ENCODE measurements around the gene TSPEAR.

Gene TSPEAR

DNA sequence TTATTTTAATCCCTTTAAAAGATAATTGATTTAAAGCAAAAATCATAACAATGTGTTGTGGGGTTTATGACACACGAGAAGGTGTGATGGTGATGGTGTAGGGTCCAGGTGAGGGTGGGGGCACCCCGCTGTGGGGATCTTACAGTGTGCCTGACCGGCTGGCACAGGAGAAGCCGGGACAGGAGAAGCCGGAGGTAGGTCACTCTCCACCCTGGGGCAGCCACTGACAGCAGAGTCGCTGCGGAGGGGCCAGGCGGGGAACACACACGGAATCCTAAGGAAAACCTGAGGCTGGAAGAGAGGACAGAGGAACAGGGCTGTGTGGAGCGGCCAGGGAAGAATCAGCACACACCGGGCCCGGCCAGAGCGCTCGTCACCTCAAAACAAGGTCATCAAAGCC lies 260.4 kb downstream of the TSPEAR start:
- Histone ChIP-seq H3K9ac (ENCODE audit: low read length) (no peak overlapping the region), H3K79me2 (ENCODE audit: insufficient read depth, low read length) (no peaks in the 10 kb centered on the region), H3F3A (ENCODE audit: insufficient read depth) (no peaks in the 10 kb centered on the region), H3K4me2 (ENCODE audit: low read depth, low read length, poor library complexity, severe bottlenecking) (no peak overlapping the region), H3K27me3 (ENCODE audit: low read length) (no peaks in the 10 kb centered on the region), H3K36me3 (ENCODE audit: low read length) (no peaks in the 10 kb centered on the region), H4K20me1 (ENCODE audit: low read depth, low read length) (no peaks in the 10 kb centered on the region), H3K9me2 (replicated peaks; ENCODE audit: insufficient read depth, low read length) (no peaks in the 10 kb centered on the region), H3K4me3 (ENCODE audit: insufficient read depth, low read length, poor library complexity, severe bottlenecking) (no peak overlapping the region), H3K27ac (ENCODE audit: low read depth, low read length) (no peak overlapping the region), H2AFZ (ENCODE audit: low read depth, low read length, severe bottlenecking) (no peak overlapping the region), H3K9me3 (ENCODE audit: insufficient read depth, low read length) (no peaks in the 10 kb centered on the region)
- no peak for TF ChIP-seq EZH2phosphoT487 (conservative IDR thresholded peaks at IDR 0.05; ENCODE audit: low read length)
- TF ChIP-seq, protein P1, sequence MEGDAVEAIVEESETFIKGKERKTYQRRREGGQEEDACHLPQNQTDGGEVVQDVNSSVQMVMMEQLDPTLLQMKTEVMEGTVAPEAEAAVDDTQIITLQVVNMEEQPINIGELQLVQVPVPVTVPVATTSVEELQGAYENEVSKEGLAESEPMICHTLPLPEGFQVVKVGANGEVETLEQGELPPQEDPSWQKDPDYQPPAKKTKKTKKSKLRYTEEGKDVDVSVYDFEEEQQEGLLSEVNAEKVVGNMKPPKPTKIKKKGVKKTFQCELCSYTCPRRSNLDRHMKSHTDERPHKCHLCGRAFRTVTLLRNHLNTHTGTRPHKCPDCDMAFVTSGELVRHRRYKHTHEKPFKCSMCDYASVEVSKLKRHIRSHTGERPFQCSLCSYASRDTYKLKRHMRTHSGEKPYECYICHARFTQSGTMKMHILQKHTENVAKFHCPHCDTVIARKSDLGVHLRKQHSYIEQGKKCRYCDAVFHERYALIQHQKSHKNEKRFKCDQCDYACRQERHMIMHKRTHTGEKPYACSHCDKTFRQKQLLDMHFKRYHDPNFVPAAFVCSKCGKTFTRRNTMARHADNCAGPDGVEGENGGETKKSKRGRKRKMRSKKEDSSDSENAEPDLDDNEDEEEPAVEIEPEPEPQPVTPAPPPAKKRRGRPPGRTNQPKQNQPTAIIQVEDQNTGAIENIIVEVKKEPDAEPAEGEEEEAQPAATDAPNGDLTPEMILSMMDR (IDR thresholded peaks at IDR 0.05; ENCODE audit: insufficient read depth, low read length, poor library complexity, severe bottlenecking), result no peak

DNA sequence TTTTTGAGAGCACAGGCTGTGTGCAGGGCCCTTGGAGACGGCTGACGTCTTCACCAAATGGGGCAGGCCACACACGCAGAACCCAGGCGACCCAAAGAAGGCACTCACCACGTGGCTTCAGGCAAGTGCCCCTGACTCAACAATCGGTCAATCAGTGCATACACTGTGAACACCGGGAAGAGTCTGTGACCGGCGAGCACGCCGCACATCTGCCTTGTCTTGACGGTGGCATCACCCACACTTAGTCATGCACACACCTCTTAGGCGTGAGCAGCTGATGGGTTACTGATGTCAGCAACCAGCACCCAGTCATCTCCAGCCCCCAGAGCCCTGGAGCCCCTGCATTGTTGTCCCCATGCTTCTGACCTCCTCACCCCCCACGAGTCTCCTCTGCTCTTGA lies 261.0 kb downstream of the TSPEAR start:
- TF ChIP-seq, protein P1 (IDR thresholded peaks at IDR 0.05; ENCODE audit: insufficient read depth, low read length, poor library complexity, severe bottlenecking), result no peak
- no peak for TF ChIP-seq EZH2phosphoT487 (conservative IDR thresholded peaks at IDR 0.05; ENCODE audit: low read length)
- Histone ChIP-seq H3K79me2 (ENCODE audit: insufficient read depth, low read length) (no peaks in the 10 kb centered on the region), H3K27ac (ENCODE audit: low read depth, low read length) (no peak overlapping the region), H3K4me3 (ENCODE audit: insufficient read depth, low read length, poor library complexity, severe bottlenecking) (no peak overlapping the region), H3K9ac (ENCODE audit: low read length) (no peak overlapping the region), H3F3A (ENCODE audit: insufficient read depth) (no peaks in the 10 kb centered on the region), H3K4me2 (ENCODE audit: low read depth, low read length, poor library complexity, severe bottlenecking) (no peak overlapping the region), H3K9me2 (replicated peaks; ENCODE audit: insufficient read depth, low read length) (no peaks in the 10 kb centered on the region), H4K20me1 (ENCODE audit: low read depth, low read length) (no peaks in the 10 kb centered on the region), H3K36me3 (ENCODE audit: low read length) (no peaks in the 10 kb centered on the region), H3K9me3 (ENCODE audit: insufficient read depth, low read length) (no peaks in the 10 kb centered on the region), H2AFZ (ENCODE audit: low read depth, low read length, severe bottlenecking) (no peak overlapping the region), H3K27me3 (ENCODE audit: low read length) (no peaks in the 10 kb centered on the region)

DNA sequence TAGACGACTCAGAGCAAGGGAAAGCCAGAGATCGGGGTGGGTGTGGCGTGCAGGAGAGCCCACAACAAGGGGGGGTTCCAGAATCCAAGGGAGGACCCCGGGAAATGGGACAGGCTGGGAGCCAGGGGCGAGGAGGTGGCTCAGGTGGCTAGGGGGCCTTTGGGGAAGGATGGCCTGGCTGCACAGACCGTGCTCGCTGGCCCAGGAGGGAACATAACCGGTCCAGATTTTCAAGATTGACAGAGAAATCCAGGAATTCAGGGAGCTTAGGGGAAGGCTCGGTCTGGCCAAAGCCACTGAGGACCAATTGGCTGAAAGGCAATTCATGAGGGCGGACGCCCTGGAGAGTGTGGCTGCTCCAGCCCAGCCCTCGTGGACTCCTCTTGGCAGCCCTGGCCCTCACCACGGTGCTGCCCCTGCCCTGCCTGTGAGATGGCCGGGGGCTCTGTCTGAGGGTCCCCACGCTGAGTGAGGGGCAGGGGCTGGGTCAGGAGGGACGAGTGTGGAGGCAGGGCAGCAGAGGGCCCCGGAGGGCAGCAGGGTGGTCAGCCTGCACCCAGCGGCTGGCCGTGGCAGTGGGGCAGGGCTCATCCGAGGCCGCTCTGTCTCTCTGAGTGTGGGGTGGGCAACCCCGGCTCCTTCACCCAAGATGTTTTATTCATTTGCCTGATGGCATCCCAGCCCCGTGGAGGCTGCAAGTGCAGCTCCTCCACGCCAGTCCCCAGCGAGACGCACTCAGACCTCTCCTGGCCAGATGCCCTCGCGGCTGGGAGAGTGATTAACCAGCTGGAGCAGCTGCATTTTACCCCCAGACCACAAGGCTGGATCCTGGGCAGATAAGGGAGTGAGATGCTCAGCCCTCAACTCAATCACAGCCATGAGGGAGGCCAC lies 261.7 kb downstream of the TSPEAR start:
- no peaks in the 10 kb centered on the region for H3K36me3 ChIP-seq (ENCODE audit: low read length)
- no peaks in the 10 kb centered on the region for H3F3A ChIP-seq (ENCODE audit: insufficient read depth)
- no peak overlapping the region for H2AFZ ChIP-seq (ENCODE audit: low read depth, low read length, severe bottlenecking)
- H3K9me3 ChIP-seq (ENCODE audit: insufficient read depth, low read length), result no peaks in the 10 kb centered on the region
- no peak overlapping the region for H3K9ac ChIP-seq (ENCODE audit: low read length)
- no peaks in the 10 kb centered on the region for H3K9me2 ChIP-seq (replicated peaks; ENCODE audit: insufficient read depth, low read length)
- H3K4me3 ChIP-seq (ENCODE audit: insufficient read depth, low read length, poor library complexity, severe bottlenecking), result no peak overlapping the region
- H3K79me2 ChIP-seq (ENCODE audit: insufficient read depth, low read length), result no peaks in the 10 kb centered on the region
- no peaks in the 10 kb centered on the region for H4K20me1 ChIP-seq (ENCODE audit: low read depth, low read length)
- H3K27ac ChIP-seq (ENCODE audit: low read depth, low read length), result no peak overlapping the region
- no peaks in the 10 kb centered on the region for H3K27me3 ChIP-seq (ENCODE audit: low read length)
- no peak overlapping the region for H3K4me2 ChIP-seq (ENCODE audit: low read depth, low read length, poor library complexity, severe bottlenecking)
- TF ChIP-seq, protein P1 (IDR thresholded peaks at IDR 0.05; ENCODE audit: insufficient read depth, low read length, poor library complexity, severe bottlenecking), result no peak
- no peak for TF ChIP-seq EZH2phosphoT487 (conservative IDR thresholded peaks at IDR 0.05; ENCODE audit: low read length)

Data from SU-DHL-6 (cell line).